ENCODE data around the gene CHAF1A.

Gene CHAF1A

DNA sequence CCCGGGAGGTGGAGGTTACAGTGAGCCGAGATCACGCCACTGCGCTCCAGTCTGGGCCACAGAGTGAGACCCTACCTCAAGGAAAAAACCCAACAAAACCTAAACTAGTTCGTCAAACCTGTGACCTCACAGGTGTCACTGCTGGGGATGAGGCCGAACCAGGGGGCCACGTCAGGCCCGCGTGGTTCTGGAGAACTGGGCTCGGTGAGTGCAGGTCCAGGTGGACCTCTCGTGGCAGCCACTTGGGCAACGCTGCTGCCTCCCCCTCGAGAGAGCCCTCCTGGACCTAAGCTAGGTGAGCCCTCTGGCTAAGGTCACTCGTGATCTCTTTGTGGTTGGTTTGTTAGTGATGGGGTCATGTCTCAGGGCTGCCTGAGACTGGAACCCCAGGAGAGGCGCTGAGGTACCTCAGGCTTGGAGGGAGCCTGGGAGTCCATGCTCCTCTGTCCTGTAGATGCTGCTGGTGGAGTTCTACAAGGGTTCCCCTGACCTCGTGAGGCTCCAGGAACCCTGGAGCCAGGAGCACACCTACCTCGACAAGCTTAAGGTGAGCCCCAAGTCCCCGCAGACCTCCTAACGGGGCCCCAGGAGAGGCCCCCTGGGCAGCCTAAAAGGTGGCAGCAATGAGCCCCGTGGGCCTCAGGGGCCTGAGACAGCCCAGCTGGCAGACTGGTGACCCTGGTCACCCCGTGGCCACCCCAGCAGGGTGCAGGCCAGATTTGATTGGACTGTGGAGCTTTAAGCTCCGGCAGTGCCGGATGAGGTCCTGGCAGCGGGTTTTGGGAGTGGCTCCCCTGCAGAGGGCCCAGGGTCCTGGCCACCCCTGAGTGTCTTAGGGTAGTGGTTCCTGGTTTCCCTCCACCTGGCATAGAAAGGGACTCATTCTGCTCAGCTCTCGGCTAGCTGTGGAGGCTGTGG lies 43.5 kb upstream of the CHAF1A start:
- no peak overlapping the region for H3K4me3 ChIP-seq (ENCODE audit: low read depth in 1 of 2, low read length in 2 of 2)
- no peaks in the 10 kb centered on the region for H3K4me1 ChIP-seq (ENCODE audit: insufficient read depth, low read length)
- peaks cover 16% of the 10 kb centered on the region for H4K20me1 ChIP-seq (ENCODE audit: insufficient read depth, low read length)
- H2AFZ ChIP-seq (ENCODE audit: low read depth, low read length), result no peak overlapping the region
- no peaks in the 10 kb centered on the region for H3K79me2 ChIP-seq (ENCODE audit: insufficient read depth, low read length)
- H3K27me3 ChIP-seq (ENCODE audit: insufficient read depth, low read length, poor library complexity), result no peaks in the 10 kb centered on the region
- DNase-seq, result no peak
- H3K9ac ChIP-seq (ENCODE audit: low read depth, low read length), result no peak overlapping the region
- ATAC-seq (ENCODE audit: insufficient read depth, low read depth), result no peak
- H3K27ac ChIP-seq (ENCODE audit: low read length), result no peak overlapping the region
- TF ChIP-seq, protein P1, sequence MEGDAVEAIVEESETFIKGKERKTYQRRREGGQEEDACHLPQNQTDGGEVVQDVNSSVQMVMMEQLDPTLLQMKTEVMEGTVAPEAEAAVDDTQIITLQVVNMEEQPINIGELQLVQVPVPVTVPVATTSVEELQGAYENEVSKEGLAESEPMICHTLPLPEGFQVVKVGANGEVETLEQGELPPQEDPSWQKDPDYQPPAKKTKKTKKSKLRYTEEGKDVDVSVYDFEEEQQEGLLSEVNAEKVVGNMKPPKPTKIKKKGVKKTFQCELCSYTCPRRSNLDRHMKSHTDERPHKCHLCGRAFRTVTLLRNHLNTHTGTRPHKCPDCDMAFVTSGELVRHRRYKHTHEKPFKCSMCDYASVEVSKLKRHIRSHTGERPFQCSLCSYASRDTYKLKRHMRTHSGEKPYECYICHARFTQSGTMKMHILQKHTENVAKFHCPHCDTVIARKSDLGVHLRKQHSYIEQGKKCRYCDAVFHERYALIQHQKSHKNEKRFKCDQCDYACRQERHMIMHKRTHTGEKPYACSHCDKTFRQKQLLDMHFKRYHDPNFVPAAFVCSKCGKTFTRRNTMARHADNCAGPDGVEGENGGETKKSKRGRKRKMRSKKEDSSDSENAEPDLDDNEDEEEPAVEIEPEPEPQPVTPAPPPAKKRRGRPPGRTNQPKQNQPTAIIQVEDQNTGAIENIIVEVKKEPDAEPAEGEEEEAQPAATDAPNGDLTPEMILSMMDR (IDR thresholded peaks at IDR 0.05; ENCODE audit: borderline replicate concordance, extremely low read depth, low read length, poor library complexity, severe bottlenecking), result no peak
- TF ChIP-seq EZH2 (IDR thresholded peaks at IDR 0.05; ENCODE audit: borderline replicate concordance, low read depth, low read length, severe bottlenecking), result no peak
- H3K36me3 ChIP-seq (ENCODE audit: insufficient read depth, low read length), result peaks cover 73% of the 10 kb centered on the region
- no peaks in the 10 kb centered on the region for H3K9me3 ChIP-seq (ENCODE audit: insufficient read depth, low read length, severe bottlenecking)
- H3K4me2 ChIP-seq (ENCODE audit: insufficient read depth, low read length), result no peak overlapping the region

DNA sequence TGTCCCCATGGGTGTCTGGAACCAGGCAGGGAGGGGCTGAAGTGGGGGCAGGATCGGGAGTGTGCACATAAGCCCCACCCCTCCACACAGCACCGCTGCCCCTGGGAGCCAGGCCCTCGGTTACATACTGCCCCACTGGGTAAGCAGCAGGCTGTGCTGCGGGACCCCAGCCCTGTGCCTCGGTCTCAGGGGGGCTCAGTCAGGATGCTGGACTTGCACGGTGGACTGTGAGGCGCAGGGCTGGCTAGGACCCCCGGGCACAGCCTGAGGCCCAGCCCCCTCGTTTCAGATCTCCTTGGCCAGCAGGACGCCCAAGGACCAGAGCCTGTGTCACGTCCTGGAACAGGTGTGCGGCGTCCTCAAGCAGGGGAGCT lies 42.8 kb upstream of the CHAF1A start:
- no peak overlapping the region for H3K27ac ChIP-seq (ENCODE audit: low read length)
- H3K4me2 ChIP-seq (ENCODE audit: insufficient read depth, low read length), result no peak overlapping the region
- no peaks in the 10 kb centered on the region for H3K9me3 ChIP-seq (ENCODE audit: insufficient read depth, low read length, severe bottlenecking)
- no peak overlapping the region for H3K9ac ChIP-seq (ENCODE audit: low read depth, low read length)
- H3K4me1 ChIP-seq (ENCODE audit: insufficient read depth, low read length), result no peaks in the 10 kb centered on the region
- H4K20me1 ChIP-seq (ENCODE audit: insufficient read depth, low read length), result peaks cover 16% of the 10 kb centered on the region
- no peaks in the 10 kb centered on the region for H3K79me2 ChIP-seq (ENCODE audit: insufficient read depth, low read length)
- DNase-seq (no peak), ATAC-seq (ENCODE audit: insufficient read depth, low read depth) (0 out of 3 replicates have a peak, but pooled peaks have one; percentile 12)
- no peaks in the 10 kb centered on the region for H3K27me3 ChIP-seq (ENCODE audit: insufficient read depth, low read length, poor library complexity)
- no peak overlapping the region for H3K4me3 ChIP-seq (ENCODE audit: low read depth in 1 of 2, low read length in 2 of 2)
- H3K36me3 ChIP-seq (ENCODE audit: insufficient read depth, low read length), result peaks cover 75% of the 10 kb centered on the region
- no peak for TF ChIP-seq EZH2 (IDR thresholded peaks at IDR 0.05; ENCODE audit: borderline replicate concordance, low read depth, low read length, severe bottlenecking)
- TF ChIP-seq, protein P1 (IDR thresholded peaks at IDR 0.05; ENCODE audit: borderline replicate concordance, extremely low read depth, low read length, poor library complexity, severe bottlenecking), result no peak
- no peak overlapping the region for H2AFZ ChIP-seq (ENCODE audit: low read depth, low read length)

DNA sequence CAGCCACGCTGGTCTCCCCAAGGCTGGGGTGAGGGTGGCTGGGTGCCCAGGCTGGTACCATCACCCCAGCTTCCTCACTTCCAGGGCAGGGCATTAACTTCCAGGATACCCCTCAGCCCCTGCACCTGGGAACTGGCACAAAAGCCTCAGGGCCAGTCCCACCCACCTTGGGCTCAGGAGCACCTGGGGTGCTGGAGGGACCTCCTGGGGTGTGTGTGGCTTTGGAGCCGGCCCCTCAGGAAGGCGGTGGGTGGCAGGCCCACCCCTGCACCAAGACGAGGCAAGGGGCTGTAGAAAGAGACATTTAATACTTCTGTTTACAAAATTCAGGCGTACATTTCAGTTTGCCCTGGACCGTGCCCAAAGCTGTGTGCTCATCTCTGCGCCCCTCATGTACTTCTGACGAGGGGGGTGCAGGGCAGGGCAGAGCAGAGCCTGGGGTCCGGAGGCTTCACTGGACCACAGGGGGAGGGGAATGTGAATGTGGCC lies 42.3 kb upstream of the CHAF1A start:
- no peaks in the 10 kb centered on the region for H3K4me1 ChIP-seq (ENCODE audit: insufficient read depth, low read length)
- H4K20me1 ChIP-seq (ENCODE audit: insufficient read depth, low read length), result peaks cover 18% of the 10 kb centered on the region
- H3K4me2 ChIP-seq (ENCODE audit: insufficient read depth, low read length), result no peak overlapping the region
- H3K36me3 ChIP-seq (ENCODE audit: insufficient read depth, low read length), result peaks cover 78% of the 10 kb centered on the region
- no peaks in the 10 kb centered on the region for H3K79me2 ChIP-seq (ENCODE audit: insufficient read depth, low read length)
- no peak overlapping the region for H3K9ac ChIP-seq (ENCODE audit: low read depth, low read length)
- no peak overlapping the region for H3K27ac ChIP-seq (ENCODE audit: low read length)
- H3K4me3 ChIP-seq (ENCODE audit: low read depth in 1 of 2, low read length in 2 of 2), result no peak overlapping the region
- H3K27me3 ChIP-seq (ENCODE audit: insufficient read depth, low read length, poor library complexity), result no peaks in the 10 kb centered on the region
- H2AFZ ChIP-seq (ENCODE audit: low read depth, low read length), result no peak overlapping the region
- H3K9me3 ChIP-seq (ENCODE audit: insufficient read depth, low read length, severe bottlenecking), result no peaks in the 10 kb centered on the region
- TF ChIP-seq, protein P1 (IDR thresholded peaks at IDR 0.05; ENCODE audit: borderline replicate concordance, extremely low read depth, low read length, poor library complexity, severe bottlenecking), result no peak
- no peak for TF ChIP-seq EZH2 (IDR thresholded peaks at IDR 0.05; ENCODE audit: borderline replicate concordance, low read depth, low read length, severe bottlenecking)
- no peak for DNase-seq
- no peak for ATAC-seq (ENCODE audit: insufficient read depth, low read depth)
